GM21737 (cell line): ENCODE data around the gene MAN2C1.
"Not testable (repeated sequence)": the region's sequence is repeated elsewhere in the genome, so short reads cannot be mapped to it uniquely, and the experiment has no call there.

Experiments
- ATAC-seq: cut with Tn5 transposase; IDR thresholded peaks from one replicate; pipeline ENCODE4 v1.9.1; 2021; ENCODE audit warnings: mild to moderate bottlenecking, moderate library complexity; ENCODE audit not compliant: unreplicated experiment

Gene MAN2C1

GRCh38 chr15:75313116-75313845, 55.1 kb downstream of the MAN2C1 start:
- ATAC-seq = no peak

GRCh38 chr15:75312548-75312947, 55.9 kb downstream of the MAN2C1 start:
- ATAC-seq = not testable (repeated sequence)

- no peak for ATAC-seq
These were observed 58.7 kb downstream of the MAN2C1 start for GRCh38 chr15:75309711-75310110.

- no peak for ATAC-seq
These were observed 60.5 kb downstream of the MAN2C1 start for GRCh38 chr15:75307778-75308390.

- ATAC-seq = no peak
These were observed 62.2 kb downstream of the MAN2C1 start for GRCh38 chr15:75306188-75306587.
